ENCODE measurements around the gene SCFD1. TPM values are rescaled to one million over a fixed set of nuclear protein-coding genes. Genes with fewer than 3 reads are reported as not detected.

The SCFD1 gene
- total RNA-seq, 4 donors from 2014 or later: 99.9 to 291 (median 160) TPM

DNA sequence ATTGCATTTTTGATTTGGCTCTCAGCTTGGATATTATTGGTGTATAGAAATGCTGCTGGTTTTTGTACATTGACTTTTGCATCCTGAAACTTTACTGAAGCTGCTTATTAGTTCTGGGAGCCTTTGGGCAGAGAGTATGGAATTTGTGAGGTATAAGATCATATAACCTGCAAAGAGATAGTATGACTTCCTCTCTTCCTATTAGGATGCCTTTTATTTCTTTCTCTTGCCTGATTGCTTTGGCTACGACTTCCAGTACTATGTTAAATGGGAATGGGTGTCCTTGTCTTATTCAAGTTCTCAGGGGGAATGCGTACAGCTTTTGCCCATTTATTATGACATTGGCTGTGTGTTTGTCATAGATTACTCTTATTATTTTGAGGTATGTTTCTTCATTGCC is 23.5 kb downstream of the SCFD1 start:
- no peaks in the 10 kb centered on the region for H3K27me3 ChIP-seq
- no peak for DNase-seq
- no peak for TF ChIP-seq POLR2A (IDR thresholded peaks at IDR 0.05)
- TF ChIP-seq, protein P1, sequence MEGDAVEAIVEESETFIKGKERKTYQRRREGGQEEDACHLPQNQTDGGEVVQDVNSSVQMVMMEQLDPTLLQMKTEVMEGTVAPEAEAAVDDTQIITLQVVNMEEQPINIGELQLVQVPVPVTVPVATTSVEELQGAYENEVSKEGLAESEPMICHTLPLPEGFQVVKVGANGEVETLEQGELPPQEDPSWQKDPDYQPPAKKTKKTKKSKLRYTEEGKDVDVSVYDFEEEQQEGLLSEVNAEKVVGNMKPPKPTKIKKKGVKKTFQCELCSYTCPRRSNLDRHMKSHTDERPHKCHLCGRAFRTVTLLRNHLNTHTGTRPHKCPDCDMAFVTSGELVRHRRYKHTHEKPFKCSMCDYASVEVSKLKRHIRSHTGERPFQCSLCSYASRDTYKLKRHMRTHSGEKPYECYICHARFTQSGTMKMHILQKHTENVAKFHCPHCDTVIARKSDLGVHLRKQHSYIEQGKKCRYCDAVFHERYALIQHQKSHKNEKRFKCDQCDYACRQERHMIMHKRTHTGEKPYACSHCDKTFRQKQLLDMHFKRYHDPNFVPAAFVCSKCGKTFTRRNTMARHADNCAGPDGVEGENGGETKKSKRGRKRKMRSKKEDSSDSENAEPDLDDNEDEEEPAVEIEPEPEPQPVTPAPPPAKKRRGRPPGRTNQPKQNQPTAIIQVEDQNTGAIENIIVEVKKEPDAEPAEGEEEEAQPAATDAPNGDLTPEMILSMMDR (IDR thresholded peaks at IDR 0.05): no peak
- no peak overlapping the region for H3K4me3 ChIP-seq
- H3K9me3 ChIP-seq: peaks cover 0 to 3% of the 10 kb centered on the region in 2 donors
- no peaks in the 10 kb centered on the region for H3K36me3 ChIP-seq
- no peak overlapping the region for H3K27ac ChIP-seq
- intact Hi-C loops (cut with DNase I; ENCODE audit: low total_unique reads): no loop called here
- H3K4me1 ChIP-seq: no peaks in the 10 kb centered on the region

DNA sequence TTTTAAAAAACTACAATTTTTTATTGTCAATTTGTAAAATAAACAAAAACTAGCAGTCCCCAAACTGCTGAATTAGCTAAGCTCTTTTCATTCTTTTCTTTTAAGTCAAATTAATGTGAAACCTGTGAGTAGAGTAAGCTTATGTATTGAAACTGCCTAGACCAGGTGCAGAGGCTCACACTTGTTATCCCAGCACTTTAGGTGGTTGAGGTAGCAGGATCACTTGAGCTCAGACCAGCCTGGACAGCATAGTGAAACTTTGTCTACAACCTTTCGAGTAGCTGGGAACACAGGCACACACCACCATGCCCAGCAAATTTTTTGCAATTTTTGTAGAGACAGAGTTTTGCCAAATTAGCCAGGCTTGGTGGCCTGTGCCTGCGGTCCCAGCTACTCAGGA is 26.4 kb downstream of the SCFD1 start:
- no peaks in the 10 kb centered on the region for H3K36me3 ChIP-seq
- TF ChIP-seq, protein P1 (IDR thresholded peaks at IDR 0.05): no peak
- no peak for TF ChIP-seq POLR2A (IDR thresholded peaks at IDR 0.05)
- DNase-seq: no peak
- intact Hi-C loops (cut with DNase I; ENCODE audit: low total_unique reads): no loop called here
- H3K4me3 ChIP-seq: no peak overlapping the region
- H3K9me3 ChIP-seq: peaks cover 0 to 3% of the 10 kb centered on the region in 2 donors
- no peaks in the 10 kb centered on the region for H3K27me3 ChIP-seq
- H3K27ac ChIP-seq: no peak overlapping the region
- no peaks in the 10 kb centered on the region for H3K4me1 ChIP-seq

DNA sequence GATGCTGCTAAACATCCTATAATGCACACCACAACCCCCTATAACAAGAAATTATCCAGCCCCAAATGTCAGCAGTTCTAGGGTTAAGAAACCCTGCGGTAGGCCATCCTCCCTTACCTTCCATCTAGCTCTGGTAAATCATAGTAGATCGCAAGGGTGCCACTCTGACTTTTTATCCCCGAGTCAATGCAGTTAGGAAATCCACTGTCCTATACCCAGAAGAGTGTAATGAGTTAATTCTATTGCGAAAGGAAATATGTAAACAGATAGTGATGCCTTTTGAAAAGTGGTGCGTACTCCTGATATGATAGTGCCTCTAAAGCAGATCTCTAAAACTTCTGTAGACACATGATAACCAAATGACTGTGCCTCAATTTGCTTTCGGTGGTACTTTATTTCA is 29.8 kb downstream of the SCFD1 start:
- H3K27ac ChIP-seq: no peak overlapping the region
- no peak overlapping the region for H3K4me3 ChIP-seq
- no peaks in the 10 kb centered on the region for H3K36me3 ChIP-seq
- H3K9me3 ChIP-seq: no peaks in the 10 kb centered on the region
- intact Hi-C loops (cut with DNase I; ENCODE audit: low total_unique reads): loop anchor here (10.0 kb wide), 1 partner anchor 703 kb away; no protein-coding TSS in a partner anchor
- no peak for TF ChIP-seq POLR2A (IDR thresholded peaks at IDR 0.05)
- TF ChIP-seq, protein P1 (IDR thresholded peaks at IDR 0.05): no peak
- DNase-seq: no peak
- H3K4me1 ChIP-seq: no peaks in the 10 kb centered on the region
- no peaks in the 10 kb centered on the region for H3K27me3 ChIP-seq

DNA sequence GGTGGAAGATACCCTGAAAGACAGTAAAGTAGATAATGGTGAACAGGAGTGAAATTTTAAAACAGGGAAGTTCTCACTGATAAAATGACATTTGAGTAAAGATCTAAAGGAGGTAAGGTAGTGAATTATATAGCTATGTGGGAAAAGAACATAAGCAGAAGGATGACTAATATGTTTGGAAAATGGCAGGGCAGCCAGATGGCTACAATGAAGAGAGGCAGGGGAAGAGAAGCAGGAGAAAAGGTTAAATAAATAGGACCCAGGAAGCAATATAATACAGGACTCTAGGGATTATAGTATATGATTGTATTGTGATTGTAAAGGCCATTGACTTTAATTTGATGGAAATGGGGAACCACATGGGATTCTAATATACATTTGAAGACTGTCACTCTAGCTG is 33.0 kb downstream of the SCFD1 start:
- H3K27ac ChIP-seq: no peak overlapping the region
- TF ChIP-seq, protein P1 (IDR thresholded peaks at IDR 0.05): no peak
- no peak for TF ChIP-seq POLR2A (IDR thresholded peaks at IDR 0.05)
- H3K9me3 ChIP-seq: no peaks in the 10 kb centered on the region
- no peaks in the 10 kb centered on the region for H3K36me3 ChIP-seq
- H3K4me3 ChIP-seq: no peak overlapping the region
- DNase-seq: no peak
- intact Hi-C loops (cut with DNase I; ENCODE audit: low total_unique reads): loop anchor here (10.0 kb wide), 1 partner anchor 700 kb away; no protein-coding TSS in a partner anchor
- H3K27me3 ChIP-seq: no peaks in the 10 kb centered on the region
- H3K4me1 ChIP-seq: no peaks in the 10 kb centered on the region

DNA sequence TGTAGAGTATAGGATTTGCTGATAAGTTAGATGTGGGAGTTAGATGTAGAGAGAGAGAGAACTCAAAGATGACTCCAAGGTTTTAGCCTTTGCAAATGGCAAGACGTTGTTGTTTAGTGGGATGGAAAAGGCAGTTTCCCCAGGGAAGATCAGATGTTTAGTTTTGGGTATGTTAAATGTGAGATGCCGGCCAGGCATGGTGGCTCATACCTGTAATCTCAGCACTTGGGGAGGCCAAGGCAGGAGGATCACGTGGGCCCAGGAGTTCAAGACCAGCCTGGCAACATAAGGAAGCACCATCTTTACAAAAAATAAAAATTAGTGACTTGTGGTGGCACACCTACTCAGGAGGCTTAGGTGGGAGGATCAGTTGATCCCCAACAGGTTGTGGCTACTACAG is 33.5 kb downstream of the SCFD1 start:
- Histone ChIP-seq H3K4me1 (no peaks in the 10 kb centered on the region), H3K36me3 (no peaks in the 10 kb centered on the region), H3K9me3 (no peaks in the 10 kb centered on the region), H3K27ac (no peak overlapping the region), H3K27me3 (no peaks in the 10 kb centered on the region), H3K4me3 (no peak overlapping the region)
- TF ChIP-seq, protein P1 (IDR thresholded peaks at IDR 0.05): no peak
- no peak for TF ChIP-seq POLR2A (IDR thresholded peaks at IDR 0.05)
- DNase-seq: no peak
- intact Hi-C loops (cut with DNase I; ENCODE audit: low total_unique reads): loop anchor here (10.0 kb wide), 1 partner anchor 699 kb away; no protein-coding TSS in a partner anchor
